ENCODE results near the gene IMP4. TPM values are rescaled to one million over a fixed set of nuclear protein-coding genes. Genes with fewer than 3 reads are reported as not detected.

IMP4 gene
- total and polyA plus RNA-seq, 4 donors, result 31.7 to 95.5 (median 61.2) TPM

DNA sequence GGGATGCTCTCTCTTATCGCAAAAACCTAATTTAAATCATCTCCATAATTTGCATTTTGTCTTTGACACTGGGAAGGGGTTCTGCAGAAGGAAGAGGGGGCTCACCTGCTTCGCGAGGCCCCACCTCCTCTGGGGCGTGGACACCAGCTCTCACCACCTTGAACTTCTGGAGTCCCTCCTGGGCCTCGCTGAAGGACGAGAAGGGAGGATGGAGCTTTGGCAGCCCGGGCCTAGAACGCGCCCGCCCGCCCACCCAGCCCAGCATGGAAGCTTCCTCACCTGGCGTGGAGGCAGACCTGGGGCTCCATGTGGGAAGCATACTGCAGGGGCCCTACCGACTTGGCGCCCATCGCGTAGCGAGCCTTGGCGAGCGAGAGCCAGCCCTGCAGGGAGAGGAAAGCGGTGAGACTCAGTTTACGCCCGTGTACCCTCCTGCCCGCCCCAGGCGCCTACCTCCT is 1.1 kb upstream of the IMP4 start (continued):
- no peak for TF ChIP-seq FOXA1 (IDR thresholded peaks at IDR 0.05)
- no peak for TF ChIP-seq RXRA (IDR thresholded peaks at IDR 0.05)
- no peak for TF ChIP-seq NR2F2 (IDR thresholded peaks at IDR 0.05)
- TF ChIP-seq, protein P1, sequence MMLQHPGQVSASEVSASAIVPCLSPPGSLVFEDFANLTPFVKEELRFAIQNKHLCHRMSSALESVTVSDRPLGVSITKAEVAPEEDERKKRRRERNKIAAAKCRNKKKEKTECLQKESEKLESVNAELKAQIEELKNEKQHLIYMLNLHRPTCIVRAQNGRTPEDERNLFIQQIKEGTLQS (IDR thresholded peaks at IDR 0.05), result no peak
- no peak for TF ChIP-seq FOXA2 (IDR thresholded peaks at IDR 0.05)
- no peak for TF ChIP-seq GABPA (IDR thresholded peaks at IDR 0.05 in 1 of 2, conservative IDR thresholded peaks at IDR 0.05 in 1 of 2)
- no peak for TF ChIP-seq EGR1 (IDR thresholded peaks at IDR 0.05; ENCODE audit: low read depth in 2 of 2)
- no peak for TF ChIP-seq YY1 (IDR thresholded peaks at IDR 0.05)
- TF ChIP-seq HNF4A (conservative IDR thresholded peaks at IDR 0.05), result no peak

GRCh38 chr2:130342020-130342532 is 621 bp upstream of the IMP4 start:
- Histone ChIP-seq H3K4me1 (ENCODE audit: control insufficient read depth in 4 of 4, insufficient read depth in 4 of 4, low read length in 3 of 4) (peaks cover 3 to 17% (median 11%) of the 10 kb centered on the region in 4 donors), H3K36me3 (ENCODE audit: control insufficient read depth in 4 of 4, insufficient read depth in 3 of 4, low read depth in 1 of 4, low read length in 3 of 4) (peaks cover 12 to 33% (median 33%) of the 10 kb centered on the region in 4 donors), H3K9ac (ENCODE audit: low read depth in 1 of 2, low read length in 2 of 2) (peak overlapping the region; percentile 10 to 64), H3K27me3 (ENCODE audit: control insufficient read depth in 4 of 4, insufficient read depth in 4 of 4, low read length in 3 of 4) (no peaks in the 10 kb centered on the region), H3K9me3 (ENCODE audit: control insufficient read depth in 4 of 4, low read length in 3 of 4) (no peaks in the 10 kb centered on the region), H3K27ac (ENCODE audit: low read depth in 1 of 2, low read length in 2 of 2) (peak overlapping the region; percentile 78 to 83), H3K4me3 (ENCODE audit: low read depth in 1 of 3, low read length in 3 of 3) (peak overlapping the region; percentile 73 to 92 (median 88))
- under 1% methylated on average over 24 of the region's 24 CpGs for WGBS
- peak; percentile 83 for DNase-seq (ENCODE audit: low spot score)
- TF ChIP-seq, protein P2, sequence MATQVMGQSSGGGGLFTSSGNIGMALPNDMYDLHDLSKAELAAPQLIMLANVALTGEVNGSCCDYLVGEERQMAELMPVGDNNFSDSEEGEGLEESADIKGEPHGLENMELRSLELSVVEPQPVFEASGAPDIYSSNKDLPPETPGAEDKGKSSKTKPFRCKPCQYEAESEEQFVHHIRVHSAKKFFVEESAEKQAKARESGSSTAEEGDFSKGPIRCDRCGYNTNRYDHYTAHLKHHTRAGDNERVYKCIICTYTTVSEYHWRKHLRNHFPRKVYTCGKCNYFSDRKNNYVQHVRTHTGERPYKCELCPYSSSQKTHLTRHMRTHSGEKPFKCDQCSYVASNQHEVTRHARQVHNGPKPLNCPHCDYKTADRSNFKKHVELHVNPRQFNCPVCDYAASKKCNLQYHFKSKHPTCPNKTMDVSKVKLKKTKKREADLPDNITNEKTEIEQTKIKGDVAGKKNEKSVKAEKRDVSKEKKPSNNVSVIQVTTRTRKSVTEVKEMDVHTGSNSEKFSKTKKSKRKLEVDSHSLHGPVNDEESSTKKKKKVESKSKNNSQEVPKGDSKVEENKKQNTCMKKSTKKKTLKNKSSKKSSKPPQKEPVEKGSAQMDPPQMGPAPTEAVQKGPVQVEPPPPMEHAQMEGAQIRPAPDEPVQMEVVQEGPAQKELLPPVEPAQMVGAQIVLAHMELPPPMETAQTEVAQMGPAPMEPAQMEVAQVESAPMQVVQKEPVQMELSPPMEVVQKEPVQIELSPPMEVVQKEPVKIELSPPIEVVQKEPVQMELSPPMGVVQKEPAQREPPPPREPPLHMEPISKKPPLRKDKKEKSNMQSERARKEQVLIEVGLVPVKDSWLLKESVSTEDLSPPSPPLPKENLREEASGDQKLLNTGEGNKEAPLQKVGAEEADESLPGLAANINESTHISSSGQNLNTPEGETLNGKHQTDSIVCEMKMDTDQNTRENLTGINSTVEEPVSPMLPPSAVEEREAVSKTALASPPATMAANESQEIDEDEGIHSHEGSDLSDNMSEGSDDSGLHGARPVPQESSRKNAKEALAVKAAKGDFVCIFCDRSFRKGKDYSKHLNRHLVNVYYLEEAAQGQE (IDR thresholded peaks at IDR 0.05), result peak; percentile 10
- TF ChIP-seq RXRA (IDR thresholded peaks at IDR 0.05) (peak; percentile 7 to 49), TAF1 (conservative IDR thresholded peaks at IDR 0.05) (no peak)

DNA sequence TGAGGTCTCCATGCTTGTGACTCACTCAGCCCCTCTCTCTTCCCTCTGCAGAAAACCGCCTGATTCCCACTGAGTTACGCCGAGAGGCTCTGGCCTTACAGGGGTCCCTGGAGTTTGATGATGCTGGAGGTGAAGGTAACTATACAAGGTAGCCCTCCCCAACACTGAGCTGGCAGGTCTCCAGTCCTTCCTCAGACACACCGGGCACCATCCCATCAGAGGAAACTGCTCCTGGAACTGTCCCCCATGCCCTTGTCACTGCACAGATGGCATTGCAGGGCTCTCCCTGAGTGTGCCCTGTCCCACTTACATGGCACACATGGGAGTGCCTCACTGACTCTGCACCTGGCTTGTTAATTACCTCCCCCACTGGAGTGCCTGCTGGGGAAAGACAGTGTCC is 1.9 kb downstream of the IMP4 start:
- Histone ChIP-seq H3K27me3 (ENCODE audit: control insufficient read depth in 4 of 4, insufficient read depth in 4 of 4, low read length in 3 of 4) (no peaks in the 10 kb centered on the region), H3K9me3 (ENCODE audit: control insufficient read depth in 4 of 4, low read length in 3 of 4) (no peaks in the 10 kb centered on the region), H3K36me3 (ENCODE audit: control insufficient read depth in 4 of 4, insufficient read depth in 3 of 4, low read depth in 1 of 4, low read length in 3 of 4) (peaks cover 12 to 41% (median 33%) of the 10 kb centered on the region in 4 donors), H3K9ac (ENCODE audit: low read depth in 1 of 2, low read length in 2 of 2) (no peak overlapping the region), H3K4me3 (ENCODE audit: low read depth in 1 of 3, low read length in 3 of 3) (no peak overlapping the region), H3K4me1 (ENCODE audit: control insufficient read depth in 4 of 4, insufficient read depth in 4 of 4, low read length in 3 of 4) (peaks cover 3 to 15% (median 11%) of the 10 kb centered on the region in 4 donors), H3K27ac (ENCODE audit: low read depth in 1 of 2, low read length in 2 of 2) (no peak overlapping the region)
- 98% methylated on average over 4 of the region's 4 CpGs for WGBS
- no peak for DNase-seq (ENCODE audit: low spot score)
- TF ChIP-seq HNF4A (conservative IDR thresholded peaks at IDR 0.05) (no peak), JUND (IDR thresholded peaks at IDR 0.05) (no peak), MAX (IDR thresholded peaks at IDR 0.05) (no peak), FOXA1 (IDR thresholded peaks at IDR 0.05) (no peak), TAF1 (conservative IDR thresholded peaks at IDR 0.05) (no peak), ZBTB33 (IDR thresholded peaks at IDR 0.05) (no peak), EGR1 (IDR thresholded peaks at IDR 0.05; ENCODE audit: low read depth in 2 of 2) (no peak), GABPA (IDR thresholded peaks at IDR 0.05 in 1 of 2, conservative IDR thresholded peaks at IDR 0.05 in 1 of 2) (no peak), HNF4G (IDR thresholded peaks at IDR 0.05) (no peak)
